Thoracic aorta endothelial cell (primary cell): ENCODE results near the gene CSTF2T. TPM values are rescaled to one million over a fixed set of nuclear protein-coding genes. Genes with fewer than 3 reads are reported as not detected.

Experiments used
- total RNA-seq: library from RNA; depleted of rRNA; stranded (reverse); fragments of >200 nt; gene quantifications from 2 replicates; pipeline ENCODE4 v1.2.3, GENCODE V29; 2012

Gene CSTF2T
- total RNA-seq = 23.7 and 27.0 TPM in 2 replicates

GRCh38 chr10:51699475-51700227, at the start of gene CSTF2T:
Gene CSTF2T, minus strand, starts transcription at chr10:51699595. Its CDS starts 46 bp downstream, at chr10:51699549.

